Retina (tissue), 1 donor: Measurements from ENCODE around the gene EN1.

ENCODE experiments used
- DNase-seq: peaks from one replicate; pipeline ENCODE4 v3.0.0-alpha.2; 2016

EN1 gene

GRCh38 chr2:118842661-118843482 lies 4.6 kb downstream of the EN1 start:
- peak; percentile 90 for DNase-seq

GRCh38 chr2:118841828-118842461 lies 5.5 kb downstream of the EN1 start:
- DNase-seq, result peak; percentile 90

- DNase-seq, result no peak
These were observed 6.0 kb downstream of the EN1 start for GRCh38 chr2:118841450-118841827.

- no peak for DNase-seq
These were observed 8.6 kb downstream of the EN1 start for GRCh38 chr2:118838741-118839455.

GRCh38 chr2:118837621-118838020 lies 9.8 kb downstream of the EN1 start:
- DNase-seq, result no peak

GRCh38 chr2:118837067-118837466 lies 10.4 kb downstream of the EN1 start:
- DNase-seq, result no peak

- no peak for DNase-seq
These were observed 11.0 kb downstream of the EN1 start for GRCh38 chr2:118836411-118836930.

GRCh38 chr2:118835746-118836410 lies 11.6 kb downstream of the EN1 start:
- DNase-seq, result peak; percentile 54

GRCh38 chr2:118834901-118835745 lies 12.3 kb downstream of the EN1 start:
- peak; percentile 68 for DNase-seq

GRCh38 chr2:118834440-118834810 lies 13.0 kb downstream of the EN1 start:
- DNase-seq, result no peak

- DNase-seq, result no peak
These were observed 13.6 kb downstream of the EN1 start for GRCh38 chr2:118833716-118834439.

GRCh38 chr2:118832791-118833715 lies 14.4 kb downstream of the EN1 start:
- DNase-seq, result peak; percentile 46

- DNase-seq, result no peak
These were observed 15.2 kb downstream of the EN1 start for GRCh38 chr2:118832071-118832790.

GRCh38 chr2:118830881-118831280 lies 16.6 kb downstream of the EN1 start:
- no peak for DNase-seq

GRCh38 chr2:118830118-118830517 lies 17.3 kb downstream of the EN1 start:
- DNase-seq, result no peak

- no peak for DNase-seq
These were observed 21.4 kb downstream of the EN1 start for GRCh38 chr2:118826093-118826492.

- no peak for DNase-seq
These were observed 23.8 kb downstream of the EN1 start for GRCh38 chr2:118823633-118824032.

GRCh38 chr2:118822572-118822971 lies 24.9 kb downstream of the EN1 start:
- DNase-seq, result no peak

- DNase-seq, result no peak
These were observed 25.4 kb downstream of the EN1 start for GRCh38 chr2:118822015-118822414.

- no peak for DNase-seq
These were observed 30.0 kb downstream of the EN1 start for GRCh38 chr2:118817469-118817868.
